Measurements from ENCODE around the gene PCSK6.
"Not testable (repeated sequence)": the region's sequence is repeated elsewhere in the genome, so short reads cannot be mapped to it uniquely, and the experiment has no call there.

PCSK6 gene

DNA sequence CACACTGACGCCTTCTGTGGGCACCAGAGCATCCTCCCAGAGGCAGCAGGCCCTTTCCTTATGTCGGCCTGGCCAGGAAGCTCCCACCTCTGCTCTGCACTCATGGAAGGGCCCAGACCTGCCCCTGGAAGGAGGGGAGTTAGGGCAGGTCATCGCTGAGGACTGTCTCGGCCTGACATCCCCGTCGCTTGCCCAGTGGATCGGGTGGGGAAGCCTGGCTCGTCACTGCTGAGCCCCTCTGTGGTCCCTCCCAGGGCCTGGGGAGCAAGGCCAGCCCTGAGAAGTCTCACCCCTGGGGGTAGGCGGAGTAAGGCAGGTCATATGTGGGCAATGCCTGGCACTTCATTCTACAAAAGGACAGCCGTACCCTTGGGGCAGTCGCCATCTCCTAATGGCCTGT is 131.6 kb downstream of the PCSK6 start:
- DNase-seq (ENCODE audit: low read depth), result no peak
- TF ChIP-seq, protein P1, sequence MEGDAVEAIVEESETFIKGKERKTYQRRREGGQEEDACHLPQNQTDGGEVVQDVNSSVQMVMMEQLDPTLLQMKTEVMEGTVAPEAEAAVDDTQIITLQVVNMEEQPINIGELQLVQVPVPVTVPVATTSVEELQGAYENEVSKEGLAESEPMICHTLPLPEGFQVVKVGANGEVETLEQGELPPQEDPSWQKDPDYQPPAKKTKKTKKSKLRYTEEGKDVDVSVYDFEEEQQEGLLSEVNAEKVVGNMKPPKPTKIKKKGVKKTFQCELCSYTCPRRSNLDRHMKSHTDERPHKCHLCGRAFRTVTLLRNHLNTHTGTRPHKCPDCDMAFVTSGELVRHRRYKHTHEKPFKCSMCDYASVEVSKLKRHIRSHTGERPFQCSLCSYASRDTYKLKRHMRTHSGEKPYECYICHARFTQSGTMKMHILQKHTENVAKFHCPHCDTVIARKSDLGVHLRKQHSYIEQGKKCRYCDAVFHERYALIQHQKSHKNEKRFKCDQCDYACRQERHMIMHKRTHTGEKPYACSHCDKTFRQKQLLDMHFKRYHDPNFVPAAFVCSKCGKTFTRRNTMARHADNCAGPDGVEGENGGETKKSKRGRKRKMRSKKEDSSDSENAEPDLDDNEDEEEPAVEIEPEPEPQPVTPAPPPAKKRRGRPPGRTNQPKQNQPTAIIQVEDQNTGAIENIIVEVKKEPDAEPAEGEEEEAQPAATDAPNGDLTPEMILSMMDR (IDR thresholded peaks at IDR 0.05; ENCODE audit: control insufficient read depth, insufficient read depth, low read depth, low read length, missing control alignments), result no peak
- no peak overlapping the region for H3K4me3 ChIP-seq (ENCODE audit: control insufficient read depth, low read depth, low read length)

DNA sequence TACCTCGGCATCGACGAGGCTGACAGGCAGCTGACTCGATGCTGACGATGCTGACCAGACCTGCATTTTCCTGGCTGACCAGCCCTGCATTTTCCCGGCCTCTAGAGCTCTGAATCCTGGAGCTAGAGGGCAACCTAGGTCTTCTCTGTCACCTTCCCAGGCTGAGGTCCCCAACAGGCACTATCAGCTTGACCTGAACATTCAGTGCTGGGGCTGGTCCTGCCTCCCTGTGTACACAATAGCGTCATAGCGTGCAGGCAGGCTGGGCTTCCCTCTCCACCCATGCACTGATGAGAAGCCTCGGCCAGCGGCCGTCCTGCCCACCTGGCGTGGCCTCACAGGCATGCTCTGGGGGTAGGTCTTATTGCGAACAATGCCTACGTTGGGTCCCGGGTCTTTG is 132.2 kb downstream of the PCSK6 start:
- TF ChIP-seq, protein P1 (IDR thresholded peaks at IDR 0.05; ENCODE audit: control insufficient read depth, insufficient read depth, low read depth, low read length, missing control alignments), result no peak
- DNase-seq (ENCODE audit: low read depth), result no peak
- H3K4me3 ChIP-seq (ENCODE audit: control insufficient read depth, low read depth, low read length), result no peak overlapping the region

DNA sequence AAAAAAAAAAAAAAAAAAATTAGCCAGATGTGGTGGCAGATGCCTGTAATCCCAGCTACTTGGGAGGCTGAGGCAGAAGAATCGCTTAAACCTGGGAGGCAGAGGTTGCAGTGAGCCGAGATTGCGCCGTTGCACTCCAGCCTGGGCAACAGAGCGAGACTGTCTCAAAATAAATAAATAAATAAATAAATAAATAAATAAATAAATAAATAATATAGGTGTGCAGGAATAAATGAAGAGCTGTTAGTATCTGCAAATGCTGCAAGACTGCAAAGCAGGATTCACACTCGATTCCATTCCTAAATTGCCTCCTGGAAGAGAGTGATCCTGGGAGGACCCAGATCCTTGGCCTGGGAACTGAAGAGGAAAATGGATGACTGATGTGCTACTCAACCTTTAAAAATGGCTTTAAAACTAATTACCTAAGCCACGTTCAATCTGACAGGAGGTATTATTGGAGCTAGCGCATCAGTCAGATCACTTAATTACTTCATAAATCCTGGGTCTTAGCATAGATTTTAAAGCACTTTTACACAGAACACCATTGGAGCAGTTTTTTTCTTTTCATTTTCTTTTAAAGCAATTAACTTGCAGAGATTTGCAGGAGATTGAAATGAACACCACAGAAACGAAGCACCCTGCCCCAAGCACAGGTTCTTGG is 132.9 kb downstream of the PCSK6 start:
- DNase-seq (ENCODE audit: low read depth); H3K4me3 ChIP-seq (ENCODE audit: control insufficient read depth, low read depth, low read length): not testable (repeated sequence)

DNA sequence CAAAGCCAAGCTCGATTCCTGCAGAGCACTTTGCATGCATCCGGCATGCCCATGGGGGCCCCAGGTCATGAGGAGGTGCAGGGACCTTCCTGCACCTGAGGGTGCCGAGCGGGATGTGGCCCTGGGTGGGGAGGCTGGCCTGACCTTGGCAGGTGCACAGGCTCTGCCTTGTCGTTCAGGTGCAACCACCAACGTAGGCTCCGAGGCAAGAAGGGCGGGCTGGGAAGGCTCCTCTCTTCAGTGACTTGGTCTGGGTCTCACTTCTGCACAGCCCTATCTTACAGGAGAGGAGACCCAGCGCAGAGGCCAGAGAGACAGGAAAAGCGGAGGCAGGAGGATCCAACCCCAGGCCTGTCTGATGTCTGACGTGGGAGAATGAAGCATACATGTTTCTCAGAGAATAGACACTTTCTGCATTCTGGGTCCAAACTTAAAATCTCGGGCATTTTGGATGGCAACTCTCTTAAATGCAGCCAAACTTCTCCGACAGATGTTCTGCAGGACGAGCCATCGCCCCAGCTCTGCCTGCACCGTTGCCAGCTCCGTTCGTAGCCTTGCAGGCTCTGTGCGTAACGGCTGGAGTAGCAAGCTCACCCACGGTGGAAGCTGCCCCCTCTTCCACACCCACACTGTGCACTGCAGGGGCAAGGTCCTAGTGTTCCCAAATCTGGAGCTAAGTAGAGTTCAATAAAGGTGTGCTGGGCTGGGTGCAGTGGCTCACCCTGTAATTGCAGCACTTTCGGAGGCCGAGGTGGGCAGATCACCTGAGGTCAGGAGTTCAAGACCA is 133.6 kb downstream of the PCSK6 start:
- DNase-seq (ENCODE audit: low read depth), result no peak
- TF ChIP-seq, protein P1 (IDR thresholded peaks at IDR 0.05; ENCODE audit: control insufficient read depth, insufficient read depth, low read depth, low read length, missing control alignments), result no peak
- H3K4me3 ChIP-seq (ENCODE audit: control insufficient read depth, low read depth, low read length), result no peak overlapping the region

DNA sequence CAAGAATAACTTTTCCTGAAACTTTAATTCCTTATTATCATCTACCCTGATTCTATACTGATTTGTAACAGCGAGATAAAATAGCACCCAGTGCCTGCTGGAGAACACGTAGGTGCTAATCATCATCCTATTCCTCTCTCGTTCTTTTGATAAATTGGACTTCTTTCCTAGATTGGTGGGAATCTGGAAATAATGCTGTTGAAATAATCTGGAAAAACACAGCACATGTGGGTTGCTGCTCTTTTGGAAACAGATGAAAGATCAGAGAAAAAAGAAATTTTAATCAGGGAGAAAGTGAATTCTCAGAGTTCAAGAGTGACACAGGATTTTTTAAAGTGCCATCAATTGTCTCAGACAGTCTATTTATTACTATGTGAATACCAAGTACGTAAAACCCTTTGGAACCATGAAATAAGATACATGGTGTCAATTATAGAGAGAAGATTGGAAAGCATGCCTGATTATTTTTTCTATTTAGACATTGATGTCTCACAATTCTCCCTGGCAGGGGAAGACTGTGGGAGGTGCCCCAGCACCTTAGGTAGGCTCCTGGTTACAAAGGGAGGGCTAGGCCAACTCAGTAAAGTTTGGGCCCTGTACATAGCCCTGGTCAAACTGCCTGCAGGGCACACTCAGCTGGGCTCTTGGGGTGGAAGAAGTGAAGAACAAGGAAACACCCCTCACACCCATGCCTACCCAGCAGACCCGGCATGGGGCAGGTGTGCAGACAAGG is 134.4 kb downstream of the PCSK6 start:
- no peak for DNase-seq (ENCODE audit: low read depth)
- TF ChIP-seq, protein P1 (IDR thresholded peaks at IDR 0.05; ENCODE audit: control insufficient read depth, insufficient read depth, low read depth, low read length, missing control alignments), result no peak
- no peak overlapping the region for H3K4me3 ChIP-seq (ENCODE audit: control insufficient read depth, low read depth, low read length)

DNA sequence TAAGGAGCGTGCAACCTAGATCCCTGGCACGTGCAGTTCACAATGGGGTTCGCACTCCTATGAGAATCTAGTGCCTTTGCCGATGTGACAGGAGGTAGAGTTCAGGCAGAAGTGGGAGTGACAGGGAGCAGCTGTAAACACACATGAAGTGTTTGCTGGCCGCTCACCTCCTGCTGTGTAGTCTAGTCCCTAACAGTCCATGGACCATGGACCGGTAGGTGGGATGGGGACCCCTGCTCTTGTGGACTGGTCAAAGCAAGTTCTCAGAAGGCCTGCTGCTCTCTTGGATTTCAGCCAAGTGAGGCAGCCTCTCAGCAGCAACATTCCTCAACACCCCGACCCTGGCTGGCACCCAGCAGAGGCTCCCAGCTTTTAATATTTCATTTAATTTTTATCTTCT is 136.3 kb downstream of the PCSK6 start:
- no peak for DNase-seq (ENCODE audit: low read depth)
- TF ChIP-seq, protein P1 (IDR thresholded peaks at IDR 0.05; ENCODE audit: control insufficient read depth, insufficient read depth, low read depth, low read length, missing control alignments), result no peak

DNA sequence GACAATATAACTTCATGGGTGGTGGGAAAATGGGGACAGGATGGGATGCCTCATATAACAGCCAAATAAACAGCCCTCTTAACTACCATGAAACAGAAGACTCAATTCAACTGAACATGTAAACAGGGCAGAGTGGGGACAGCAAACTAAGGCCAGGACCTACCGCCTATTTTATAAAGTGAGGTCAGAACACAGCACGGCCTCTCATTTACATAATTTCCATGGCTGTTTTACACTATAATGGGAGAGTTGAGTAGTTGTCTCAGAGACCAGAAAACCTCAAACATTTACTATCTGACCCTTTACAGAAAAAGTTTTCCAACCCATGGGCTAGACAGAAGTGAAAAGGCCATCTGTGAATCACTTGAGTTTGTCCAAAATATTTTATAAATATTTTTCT is 137.8 kb downstream of the PCSK6 start:
- TF ChIP-seq, protein P1 (IDR thresholded peaks at IDR 0.05; ENCODE audit: control insufficient read depth, insufficient read depth, low read depth, low read length, missing control alignments), result no peak
- H3K4me3 ChIP-seq (ENCODE audit: control insufficient read depth, low read depth, low read length), result no peak overlapping the region
- DNase-seq (ENCODE audit: low read depth), result no peak

More for the DNA sequence above, 136.3 kb downstream of the PCSK6 start:
- no peak overlapping the region for H3K4me3 ChIP-seq (ENCODE audit: control insufficient read depth, low read depth, low read length)
